HFF-Myc (cell line): ENCODE results near the gene GADD45B.

Experiments
- DNase-seq: peaks from one replicate; pipeline ENCODE4 v3.0.0-alpha.2; 2011; ENCODE audit warnings: low read depth; ENCODE audit errors: extremely low read depth
- H3K4me3 ChIP-seq: replicated peaks from 2 replicates; pipeline ENCODE4 v1.5.1; 2011; ENCODE audit warnings: low read depth, mild to moderate bottlenecking, control low read depth, low read length
- TF ChIP-seq, protein P1 (sequence below): IDR thresholded peaks from 2 replicates; pipeline ENCODE4 v1.5.1; 2012; ENCODE audit warnings: mild to moderate bottlenecking, low read depth, low read length, control low read depth; ENCODE audit errors: missing control alignments

Gene GADD45B

DNA sequence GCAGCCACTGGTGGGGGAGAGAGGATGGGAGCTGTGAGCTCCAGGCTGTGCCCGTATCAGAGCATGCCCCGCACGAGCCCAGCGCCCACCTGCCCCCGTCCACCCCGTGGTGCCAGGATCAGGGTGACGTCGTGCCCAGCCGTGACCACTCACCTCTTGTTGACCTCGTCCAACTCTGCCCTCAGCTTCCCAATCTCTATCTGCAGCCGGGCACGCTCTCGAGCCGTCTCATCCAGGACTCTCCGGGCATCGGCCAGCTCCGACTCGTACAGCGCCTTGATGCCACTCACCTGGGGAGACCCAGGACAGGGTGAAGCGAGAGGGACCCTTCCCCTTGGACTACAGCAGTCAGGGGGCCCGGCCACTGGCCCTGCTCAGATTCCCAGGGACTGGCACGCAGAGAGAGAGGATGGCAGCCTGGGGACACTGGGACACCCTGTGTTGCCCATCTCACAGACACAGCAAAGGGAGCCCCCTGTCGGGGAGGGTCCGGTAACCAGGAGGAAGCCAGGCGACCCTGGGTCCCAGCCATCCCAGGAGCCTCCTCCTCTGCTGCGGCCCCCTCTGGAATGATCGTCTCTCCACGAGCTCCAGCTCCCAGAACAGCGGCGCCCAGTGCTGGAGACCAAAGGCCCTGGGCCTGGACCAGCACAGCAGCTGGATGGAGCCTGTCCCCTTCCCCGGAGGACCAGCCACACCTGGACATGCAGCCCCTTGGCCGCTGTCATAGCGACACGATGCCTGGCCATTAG lies 31.5 kb upstream of the GADD45B start:
- no peak overlapping the region for H3K4me3 ChIP-seq
- no peak for DNase-seq
- TF ChIP-seq, protein P1, sequence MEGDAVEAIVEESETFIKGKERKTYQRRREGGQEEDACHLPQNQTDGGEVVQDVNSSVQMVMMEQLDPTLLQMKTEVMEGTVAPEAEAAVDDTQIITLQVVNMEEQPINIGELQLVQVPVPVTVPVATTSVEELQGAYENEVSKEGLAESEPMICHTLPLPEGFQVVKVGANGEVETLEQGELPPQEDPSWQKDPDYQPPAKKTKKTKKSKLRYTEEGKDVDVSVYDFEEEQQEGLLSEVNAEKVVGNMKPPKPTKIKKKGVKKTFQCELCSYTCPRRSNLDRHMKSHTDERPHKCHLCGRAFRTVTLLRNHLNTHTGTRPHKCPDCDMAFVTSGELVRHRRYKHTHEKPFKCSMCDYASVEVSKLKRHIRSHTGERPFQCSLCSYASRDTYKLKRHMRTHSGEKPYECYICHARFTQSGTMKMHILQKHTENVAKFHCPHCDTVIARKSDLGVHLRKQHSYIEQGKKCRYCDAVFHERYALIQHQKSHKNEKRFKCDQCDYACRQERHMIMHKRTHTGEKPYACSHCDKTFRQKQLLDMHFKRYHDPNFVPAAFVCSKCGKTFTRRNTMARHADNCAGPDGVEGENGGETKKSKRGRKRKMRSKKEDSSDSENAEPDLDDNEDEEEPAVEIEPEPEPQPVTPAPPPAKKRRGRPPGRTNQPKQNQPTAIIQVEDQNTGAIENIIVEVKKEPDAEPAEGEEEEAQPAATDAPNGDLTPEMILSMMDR = no peak

- H3K4me3 ChIP-seq = no peak overlapping the region
- TF ChIP-seq, protein P1 = no peak
- DNase-seq = no peak
Measured at GRCh38 chr19:2446381-2446780, 29.5 kb upstream of the GADD45B start.

DNA sequence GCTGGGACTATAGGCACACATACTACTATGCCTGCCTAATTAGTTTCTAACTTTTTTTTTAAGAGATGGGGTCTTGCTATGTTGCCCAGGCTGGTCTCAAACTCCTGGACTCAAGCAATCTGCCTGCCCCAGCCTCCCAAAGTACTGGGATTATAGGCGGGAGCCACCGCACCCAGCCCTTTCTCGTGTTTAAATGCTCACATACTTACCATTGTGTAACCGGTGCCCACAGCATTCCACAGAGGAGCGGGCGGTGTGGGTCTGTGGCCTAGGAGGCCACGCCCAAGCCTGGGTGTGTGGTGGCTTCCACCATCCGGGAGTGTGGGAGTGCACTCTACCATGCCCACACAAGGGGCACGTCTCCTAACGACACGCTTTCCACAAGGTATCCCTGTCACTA lies 26.9 kb upstream of the GADD45B start:
- TF ChIP-seq, protein P1 = no peak
- H3K4me3 ChIP-seq = no peak overlapping the region
- DNase-seq = no peak

- TF ChIP-seq, protein P1 = no peak
- no peak for DNase-seq
- H3K4me3 ChIP-seq = no peak overlapping the region
Measured at GRCh38 chr19:2451138-2451537, 24.8 kb upstream of the GADD45B start.

GRCh38 chr19:2451741-2452140 lies 24.2 kb upstream of the GADD45B start:
- H3K4me3 ChIP-seq = no peak overlapping the region
- TF ChIP-seq, protein P1 = no peak
- DNase-seq = no peak

- no peak overlapping the region for H3K4me3 ChIP-seq
- TF ChIP-seq, protein P1 = no peak
- no peak for DNase-seq
Measured at GRCh38 chr19:2453431-2454025, 22.4 kb upstream of the GADD45B start.
